C1 segment of cervical spinal cord (tissue), 14 donors: ENCODE data around the gene SERINC5.

Experiments
- DNase-seq, 14 donors: peaks; one replicate each; lab custom pipeline; 2025; lab: John Stamatoyannopoulos, UW

Gene SERINC5

DNA sequence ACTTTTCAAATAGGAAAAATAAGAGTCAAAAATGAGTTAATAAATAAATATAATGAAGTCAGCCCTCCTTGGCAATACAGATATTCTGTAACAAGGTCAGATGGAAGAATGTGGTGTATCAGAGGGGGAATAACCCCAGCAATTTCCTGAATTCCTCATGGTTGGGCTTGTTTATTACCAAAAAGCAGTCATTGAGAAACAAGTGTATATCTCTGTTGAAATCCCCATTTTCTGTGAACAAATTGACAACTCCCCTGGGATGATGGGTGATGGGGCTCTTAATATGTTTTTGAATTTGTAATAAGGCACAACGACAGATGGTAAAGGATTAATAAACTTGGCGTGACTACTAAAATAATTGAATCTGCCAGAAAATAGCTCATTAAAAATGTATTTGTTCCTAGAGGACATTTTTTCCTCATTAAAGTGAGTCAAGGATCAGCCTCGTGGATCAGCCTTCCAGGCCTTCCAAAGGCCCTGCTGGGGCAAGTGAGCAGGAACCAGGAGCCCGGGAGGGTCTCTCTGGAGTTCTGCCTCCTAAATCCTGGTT lies 186.5 kb downstream of the SERINC5 start:
- DNase-seq: no peak

DNA sequence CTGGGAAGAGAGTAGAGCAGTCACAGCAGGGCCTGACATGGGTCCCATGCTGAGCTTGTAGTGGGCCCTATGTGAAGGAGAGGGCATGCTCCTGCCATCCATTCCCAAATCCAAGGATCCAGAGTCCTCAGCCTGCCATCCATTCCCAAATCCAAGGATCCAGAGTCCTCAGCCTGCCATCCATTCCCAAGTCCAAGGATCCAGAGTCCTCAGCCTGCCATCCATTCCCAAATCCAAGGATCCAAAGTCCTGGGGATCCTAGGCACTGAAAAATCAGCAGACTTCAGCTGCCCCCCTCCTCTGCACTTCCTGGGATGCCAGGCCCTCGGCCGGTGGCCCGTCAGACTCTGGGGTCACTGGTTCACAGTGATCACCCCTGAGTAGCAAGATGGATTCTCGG lies 187.1 kb downstream of the SERINC5 start:
- DNase-seq: no peak

DNA sequence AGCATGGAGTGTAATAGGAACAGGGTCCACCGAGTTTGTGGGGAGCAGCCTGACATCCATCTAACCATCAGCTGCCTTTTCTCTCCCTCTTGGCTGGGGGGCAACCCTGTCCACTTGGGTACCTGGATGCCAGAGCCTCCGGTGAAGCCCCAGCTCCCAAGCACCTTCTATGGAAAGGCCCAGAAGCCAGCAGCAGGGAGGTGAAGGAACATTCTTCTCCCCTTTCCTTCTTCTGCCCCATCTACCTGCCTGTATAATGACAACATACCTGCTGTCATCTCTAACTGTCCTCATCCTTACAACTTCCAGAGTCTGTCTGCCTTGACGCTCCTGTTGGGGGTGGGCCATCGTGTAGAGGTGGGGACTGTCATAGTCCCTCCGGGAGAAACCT lies 187.6 kb downstream of the SERINC5 start:
- DNase-seq: no peak

DNA sequence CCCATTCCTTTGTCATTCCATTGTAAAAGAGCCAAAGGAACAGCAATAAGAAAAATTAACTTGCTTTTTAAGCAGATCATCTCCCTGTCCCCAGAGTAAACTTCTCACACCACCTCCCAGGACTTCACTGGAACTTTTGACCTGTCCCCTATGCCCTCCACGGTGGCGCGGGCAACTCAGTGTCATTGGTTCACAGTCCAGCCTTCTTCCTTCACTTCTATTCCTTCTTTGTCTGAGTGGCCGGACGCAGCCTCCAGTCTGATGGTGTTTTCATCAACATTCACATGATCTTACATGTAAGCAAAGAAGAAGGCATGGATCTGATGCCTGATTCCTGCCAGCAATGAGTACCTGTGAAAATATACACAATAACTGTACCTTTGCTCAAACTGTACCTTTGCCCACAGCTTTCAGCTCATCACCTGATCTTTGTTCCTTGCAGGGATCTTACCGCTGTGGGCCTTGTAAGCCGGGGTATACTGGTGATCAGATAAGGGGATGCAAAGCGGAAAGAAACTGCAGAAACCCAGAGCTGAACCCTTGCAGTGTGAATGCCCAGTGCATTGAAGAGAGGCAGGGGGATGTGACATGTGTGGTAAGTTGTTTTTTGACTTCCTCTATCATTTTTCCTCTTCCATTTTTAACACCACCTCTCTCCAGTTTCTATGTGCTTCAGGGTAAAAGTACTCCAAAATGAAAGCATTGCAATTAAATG lies 188.2 kb downstream of the SERINC5 start:
- DNase-seq: no peak

DNA sequence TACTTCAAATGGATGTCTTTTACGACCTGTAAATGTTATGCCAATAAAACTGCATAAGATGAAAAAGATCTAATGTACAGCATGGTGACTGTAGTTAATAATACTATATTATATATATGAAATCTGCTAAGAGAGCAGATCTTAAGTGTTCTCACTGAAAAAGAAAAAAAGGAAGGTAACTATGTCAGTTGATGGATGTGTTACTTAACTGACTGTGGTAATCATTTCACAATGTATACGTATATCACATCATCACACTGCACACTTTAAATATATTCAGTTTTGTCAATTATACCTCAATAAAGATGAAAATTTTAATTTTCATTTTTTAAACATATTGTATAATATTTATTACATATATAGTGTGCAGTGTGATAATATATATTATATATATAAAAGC lies 188.8 kb downstream of the SERINC5 start:
- DNase-seq: no peak

DNA sequence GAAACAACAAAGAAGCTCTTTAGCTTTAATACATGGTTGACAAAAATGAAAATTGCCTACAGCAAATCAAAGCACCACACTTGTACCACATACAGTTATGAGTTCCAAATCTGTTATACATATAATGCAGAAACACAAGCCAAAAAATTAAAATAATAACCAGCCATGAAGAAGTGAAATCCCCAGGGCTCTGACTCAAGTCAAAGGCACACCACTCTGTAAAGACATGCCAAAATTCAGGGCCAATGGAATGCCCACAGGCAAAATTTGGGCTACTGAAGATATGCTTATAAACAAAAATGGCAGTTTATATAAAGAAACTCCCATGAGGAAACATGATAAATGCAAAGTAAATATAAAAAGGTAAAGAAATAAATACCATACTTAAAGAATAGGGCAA lies 191.7 kb downstream of the SERINC5 start:
- no peak for DNase-seq
